DMS153 treated with DMSO at 0.1 percent for 48 hours (cell line): ENCODE results near the gene VAPA.

Experiments
- DNase-seq: peaks from one replicate; lab custom pipeline; 2025; ENCODE audit not compliant: unreplicated experiment; lab: John Stamatoyannopoulos, UW

VAPA gene

GRCh38 chr18:9969247-9969646, 55.4 kb downstream of the VAPA start:
- no peak for DNase-seq

- DNase-seq: peak; percentile 23
These were observed 57.6 kb downstream of the VAPA start for GRCh38 chr18:9971313-9971920.

GRCh38 chr18:9973470-9973869, 59.7 kb downstream of the VAPA start:
- no peak for DNase-seq

DNA sequence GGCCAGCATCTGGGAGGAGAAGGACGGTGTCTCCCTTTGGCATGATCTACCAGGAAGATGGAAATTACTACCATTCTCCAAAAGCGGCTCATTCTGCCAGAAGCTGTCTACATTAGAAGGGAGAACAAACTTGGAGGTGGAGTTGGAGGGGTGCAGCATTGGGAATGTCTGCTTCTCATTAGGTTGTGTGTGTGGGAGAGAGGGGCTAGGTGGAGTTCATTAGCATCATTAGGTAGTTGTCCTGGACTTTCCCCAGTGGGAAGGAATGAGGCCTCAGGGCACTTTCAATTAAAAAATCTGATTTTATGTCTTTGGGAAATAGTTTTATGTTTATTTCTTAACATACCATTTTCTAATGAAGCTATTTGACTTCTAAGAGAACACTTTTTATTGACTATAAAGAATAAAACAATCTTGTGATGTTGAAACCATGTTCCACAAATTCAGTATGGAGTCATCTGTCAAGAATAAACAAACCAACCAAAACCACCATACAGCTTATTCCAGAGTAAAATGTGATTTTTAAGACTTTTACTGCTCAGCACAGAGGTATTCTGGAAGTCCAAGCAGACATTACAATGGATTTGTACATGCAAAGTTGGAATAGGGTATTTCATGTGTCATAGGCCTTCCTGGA, 60.6 kb downstream of the VAPA start:
- no peak for DNase-seq

- no peak for DNase-seq
These were observed 61.8 kb downstream of the VAPA start for GRCh38 chr18:9975658-9976057.

DNA sequence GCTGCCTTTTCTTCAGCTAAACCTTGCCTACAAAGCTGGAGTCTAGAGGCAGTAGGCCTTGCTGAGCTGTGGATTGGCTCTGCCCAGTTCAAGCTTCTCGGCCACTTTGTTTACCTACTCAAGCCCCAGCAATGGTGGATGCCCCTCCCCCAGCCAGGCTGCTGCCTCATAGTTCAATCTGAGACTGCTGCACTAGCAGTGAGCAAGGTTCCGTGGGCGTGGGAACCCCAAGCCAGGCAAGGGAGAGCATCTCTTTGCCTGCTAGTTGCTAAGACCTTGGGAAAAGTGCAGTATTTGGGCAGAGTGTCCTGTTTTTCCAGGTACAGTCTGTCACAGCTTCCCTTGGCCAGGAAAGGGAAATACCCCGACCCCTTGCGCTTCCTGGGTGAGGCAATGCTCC, 68.9 kb downstream of the VAPA start:
- DNase-seq: no peak

DNA sequence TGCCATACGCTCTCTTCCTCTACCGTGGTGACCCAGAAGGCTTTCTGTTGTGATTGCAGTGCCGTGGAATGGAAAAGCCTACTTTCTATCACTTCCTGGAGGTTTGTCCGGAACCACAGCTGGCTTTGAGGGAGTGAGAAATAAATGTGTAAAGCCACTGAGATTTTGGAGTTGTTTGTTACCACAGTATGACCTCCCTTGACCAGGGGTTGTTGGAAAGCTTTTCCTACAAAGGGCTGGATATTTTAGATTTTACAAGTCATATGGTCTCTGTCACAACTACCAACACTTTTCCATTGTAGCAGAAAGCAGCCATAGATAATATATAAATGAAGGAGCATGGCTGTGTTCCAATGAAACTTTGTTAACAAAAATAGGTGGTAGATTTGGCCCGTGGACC, 70.3 kb downstream of the VAPA start:
- DNase-seq: no peak

- no peak for DNase-seq
These were observed 71.8 kb downstream of the VAPA start for GRCh38 chr18:9985641-9986040.

DNA sequence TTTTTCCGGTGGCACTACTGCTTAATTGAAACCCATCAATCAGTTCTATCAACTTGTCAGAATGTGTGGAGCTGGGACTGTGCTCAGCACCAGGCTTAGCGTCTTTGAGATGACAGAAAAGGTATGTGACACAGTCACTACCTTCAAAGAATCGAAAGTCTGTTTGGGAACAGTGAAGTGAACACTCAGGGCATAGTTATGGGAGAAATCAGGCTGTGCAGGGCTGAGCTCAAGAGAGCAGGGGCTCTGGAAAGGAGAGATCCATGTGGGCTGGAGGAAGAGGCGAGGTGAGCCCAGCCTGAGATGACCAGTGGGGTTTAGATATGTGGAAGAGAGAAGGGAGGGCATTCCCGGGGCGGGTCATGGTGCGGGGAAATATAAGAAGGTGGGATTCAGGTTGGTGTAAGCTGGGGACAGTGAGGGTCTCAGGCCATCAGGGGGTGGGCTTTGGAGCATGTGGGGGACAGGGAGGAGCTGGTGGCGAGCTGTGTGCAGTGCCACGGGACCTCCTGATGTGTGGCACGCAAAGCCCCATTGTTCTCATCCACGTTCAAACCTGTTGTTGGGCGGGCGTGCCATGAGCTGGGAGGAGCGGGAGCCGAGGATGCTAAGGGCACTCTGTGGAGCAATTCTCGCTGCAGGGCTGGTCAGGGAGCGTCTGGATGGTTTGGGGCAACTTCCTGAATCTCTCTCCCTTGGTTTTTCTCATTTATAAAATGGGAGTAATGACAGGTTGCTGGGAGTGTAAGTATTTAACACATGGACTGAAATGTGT, 72.5 kb downstream of the VAPA start:
- no peak for DNase-seq

GRCh38 chr18:9987345-9987744, 73.5 kb downstream of the VAPA start:
- no peak for DNase-seq

DNA sequence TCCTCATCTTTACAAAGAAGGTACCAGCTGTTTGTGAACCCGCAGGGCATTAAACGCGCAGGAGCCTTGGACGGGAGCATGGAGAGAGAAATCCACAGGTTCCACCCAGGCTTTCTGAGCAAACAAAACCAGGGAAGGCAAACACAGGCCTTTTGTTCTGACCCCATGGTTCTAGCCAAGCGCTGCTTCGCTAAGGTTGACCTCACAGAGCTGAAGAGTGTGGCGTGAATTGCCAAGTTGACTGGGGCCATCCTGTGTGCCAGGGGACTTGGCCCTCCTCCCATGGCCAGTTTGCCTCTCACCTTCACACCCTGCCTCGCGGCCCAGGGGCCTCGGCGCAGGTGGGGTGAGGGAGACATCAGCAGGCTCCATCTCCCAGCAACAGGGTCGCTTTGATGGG, 74.1 kb downstream of the VAPA start:
- peak; percentile 28 for DNase-seq

DNA sequence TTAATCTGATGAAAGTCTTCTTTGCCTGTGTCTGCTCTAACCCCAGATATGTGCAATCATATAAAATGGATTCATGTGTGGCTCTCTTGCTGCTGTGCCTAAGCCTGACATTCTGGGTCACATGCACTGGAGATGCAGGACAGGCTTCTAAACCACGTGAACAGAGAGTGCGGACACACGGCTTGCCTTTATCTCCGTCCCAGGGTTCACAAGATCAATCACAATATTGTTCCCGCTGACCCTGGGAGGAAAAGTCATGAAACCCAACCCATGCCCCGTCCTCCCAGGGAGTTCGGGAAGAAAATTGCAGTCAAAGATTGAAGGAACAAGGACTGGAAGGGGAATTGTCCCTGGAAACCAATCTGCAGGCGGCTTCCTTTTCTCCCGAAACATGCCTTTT, 74.8 kb downstream of the VAPA start:
- no peak for DNase-seq

- no peak for DNase-seq
These were observed 75.7 kb downstream of the VAPA start for GRCh38 chr18:9989481-9989880.

DNA sequence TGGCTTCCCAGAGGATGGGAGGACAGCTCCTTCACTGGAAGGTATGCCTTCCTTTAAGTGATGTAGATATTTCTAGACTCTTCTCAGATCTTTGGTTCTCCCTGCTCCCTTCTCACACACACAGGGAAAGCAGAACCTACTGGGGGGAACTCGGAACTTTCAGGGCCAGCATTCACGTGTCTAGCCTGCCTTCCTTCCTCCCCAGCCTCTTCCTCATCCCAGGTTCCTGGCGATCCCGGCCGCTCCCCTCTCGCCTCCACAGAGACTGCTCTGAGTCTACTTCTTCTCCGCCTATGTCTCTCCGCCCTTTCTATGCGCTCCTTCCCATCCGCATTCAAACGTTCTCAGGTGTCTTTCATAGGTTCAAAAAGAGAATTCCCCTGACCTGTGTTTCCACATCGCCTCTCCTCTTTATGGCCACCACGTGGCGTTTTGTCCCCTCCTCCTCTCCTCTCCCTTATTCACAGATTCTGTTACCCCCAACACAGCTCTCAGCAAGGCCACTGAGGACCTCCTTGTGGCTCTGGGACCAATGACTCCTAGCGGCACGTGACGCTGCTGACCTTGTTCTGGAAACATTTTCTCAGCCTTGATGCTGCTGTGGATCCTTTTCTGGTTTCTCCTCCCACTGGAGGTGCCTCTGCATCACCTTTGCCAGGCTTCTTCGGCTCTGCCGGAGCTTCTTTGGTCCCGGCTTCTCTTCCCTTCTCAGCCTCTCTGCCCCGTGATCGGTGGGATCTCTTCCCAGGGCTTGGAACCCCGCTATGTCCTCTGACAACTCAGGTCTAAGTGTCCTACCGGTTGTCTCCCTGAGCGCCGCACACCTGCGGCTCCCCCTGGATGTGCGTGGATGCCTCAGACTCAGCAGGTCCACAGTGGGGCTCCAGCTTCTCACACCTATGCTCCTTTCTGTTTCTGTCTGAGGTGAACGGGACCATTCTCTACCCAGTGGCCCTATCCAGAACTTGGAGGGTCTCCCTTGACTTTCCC, 77.5 kb downstream of the VAPA start:
- DNase-seq: no peak

GRCh38 chr18:9992300-9992972, 78.6 kb downstream of the VAPA start:
- DNase-seq: no peak

- DNase-seq: no peak
These were observed 79.2 kb downstream of the VAPA start for GRCh38 chr18:9992973-9993520.

- DNase-seq: no peak
These were observed 79.8 kb downstream of the VAPA start for GRCh38 chr18:9993521-9994025.

DNA sequence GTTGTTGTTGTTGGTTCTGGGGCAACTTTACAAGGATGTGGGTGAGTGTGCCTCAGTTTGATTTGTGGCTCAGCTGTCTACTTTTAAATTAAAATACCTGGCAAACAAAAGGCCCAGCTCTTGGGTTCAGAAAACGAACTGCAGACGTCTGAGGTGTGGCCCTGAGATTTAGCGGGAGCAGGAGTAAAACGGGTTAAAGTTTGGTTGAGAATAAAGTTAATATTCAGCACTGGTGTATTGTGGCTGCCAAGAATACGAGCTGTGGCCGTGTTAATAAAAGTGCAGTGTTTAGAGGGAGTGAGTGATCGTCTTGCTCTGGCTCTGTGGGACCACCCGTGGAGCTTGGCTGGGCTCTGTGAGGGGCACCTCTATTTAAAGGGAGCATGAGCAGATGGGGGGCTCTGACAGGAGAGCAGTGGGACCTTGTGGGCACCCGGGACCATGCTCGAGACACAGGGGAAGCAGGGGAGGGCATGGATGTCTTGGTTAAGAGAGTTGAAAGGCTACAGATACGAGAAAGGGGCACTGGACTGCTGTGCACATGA, 80.3 kb downstream of the VAPA start:
- no peak for DNase-seq

DNA sequence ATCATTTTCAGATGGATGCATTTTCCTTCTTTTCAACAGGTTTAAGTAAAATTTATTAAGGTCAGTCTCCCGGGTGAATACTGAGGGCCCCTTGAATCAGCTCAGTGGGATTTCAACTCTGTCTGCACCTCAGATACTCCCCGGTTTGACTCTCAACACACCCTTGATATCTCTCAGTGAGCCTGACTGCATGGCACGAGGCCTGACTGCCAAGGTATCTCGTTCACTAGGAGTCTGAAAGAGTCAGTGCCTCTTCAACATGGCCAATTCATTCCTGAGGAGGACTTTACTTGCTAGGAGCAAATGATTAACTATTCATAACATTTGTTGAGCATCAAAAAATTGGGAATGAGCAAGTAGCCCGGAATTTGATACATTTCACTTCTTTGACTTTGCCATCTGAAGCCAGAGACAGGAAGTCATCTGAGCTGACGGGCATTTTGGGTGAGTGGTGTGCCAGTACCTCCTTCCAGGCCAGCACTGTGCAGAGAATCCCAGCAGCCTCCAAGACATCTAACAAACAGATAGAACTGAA, 81.0 kb downstream of the VAPA start:
- DNase-seq: no peak

DNA sequence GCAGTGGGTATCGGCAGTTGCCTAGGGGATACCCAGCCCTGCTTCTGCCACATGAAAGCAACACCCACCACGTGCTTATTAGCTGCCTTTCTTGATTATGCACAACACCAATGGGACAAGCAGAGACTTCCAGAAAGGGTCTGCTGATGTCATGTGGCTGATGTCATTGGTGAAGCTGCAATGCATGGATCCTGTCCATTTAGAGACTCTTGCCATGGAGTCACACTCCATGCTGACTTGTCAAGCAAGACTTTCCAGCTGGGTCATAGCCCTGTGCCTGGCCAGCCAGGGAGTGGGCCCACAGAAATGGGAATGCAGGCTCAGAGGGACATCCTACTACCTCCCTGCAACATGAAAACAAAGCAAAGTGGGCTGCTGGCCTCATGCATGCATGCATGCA, 81.8 kb downstream of the VAPA start:
- no peak for DNase-seq
